ENCODE results near the gene PWWP2A. TPM values are rescaled to one million over a fixed set of nuclear protein-coding genes. Genes with fewer than 3 reads are reported as not detected.

The PWWP2A gene
- total and polyA plus RNA-seq, 2 experiments from 2014 or later: 51.5 to 81.6 TPM

DNA sequence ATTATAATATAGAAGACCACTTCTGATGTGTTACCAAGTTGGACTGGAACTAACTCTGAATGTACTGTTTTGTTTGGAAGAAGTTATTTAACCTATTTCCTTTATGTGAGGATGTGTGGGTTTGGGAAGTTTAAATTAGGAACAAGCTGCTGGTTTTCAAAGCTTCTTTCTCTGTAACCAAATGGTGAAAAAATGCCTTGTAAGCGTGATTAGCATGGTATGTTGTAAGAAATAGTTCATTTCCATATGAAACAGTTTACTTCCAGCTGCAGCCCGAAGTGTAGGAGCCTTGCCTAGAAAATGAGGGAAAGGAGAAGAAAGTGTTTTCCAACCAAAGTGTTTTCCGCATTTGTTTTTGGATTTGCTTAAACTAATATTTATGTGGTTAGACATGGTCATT is 74.3 kb downstream of the PWWP2A start:
- Histone ChIP-seq H3K79me2 (replicated peaks; ENCODE audit: insufficient read depth) (no peaks in the 10 kb centered on the region; the same call in none of the 2 replicates), H3K9me2 (ENCODE audit: insufficient read depth) (no peaks in the 10 kb centered on the region), H3F3A (replicated peaks; ENCODE audit: low read depth) (no peaks in the 10 kb centered on the region), H3K36me3 (ENCODE audit: insufficient read depth) (peaks cover 2% of the 10 kb centered on the region; the same call in 1 of the 2 replicates), H3K27me3 (ENCODE audit: insufficient read depth) (no peaks in the 10 kb centered on the region), H4K20me1 (replicated peaks; ENCODE audit: insufficient read depth) (no peaks in the 10 kb centered on the region), H3K4me1 (ENCODE audit: insufficient read depth) (peaks cover 36% of the 10 kb centered on the region), H3K4me2 (peak overlapping the region; percentile 50), H3K4me3 (peak overlapping the region; percentile 24), H3K27ac (ENCODE audit: low read depth) (peak overlapping the region; percentile 88), H2AFZ (no peak overlapping the region)
- Mint-ChIP-seq H3K4me3 (peak overlapping the region; percentile 58), H3K36me3 (ENCODE audit: low read depth) (peaks cover 36% of the 10 kb centered on the region), H3K27me3 (ENCODE audit: insufficient read depth, low read depth, poor library complexity) (peaks cover 11% of the 10 kb centered on the region), H3K4me1 (peaks cover 48% of the 10 kb centered on the region), H3K27ac (peak overlapping the region; percentile 94), H3K9me3 (no peaks in the 10 kb centered on the region)
- TF ChIP-seq CREB1 (CRISPR knock-in tag; IDR thresholded peaks at IDR 0.05; ENCODE audit: low read depth) (no peak), ZNF331 (CRISPR knock-in tag; IDR thresholded peaks at IDR 0.05; ENCODE audit: low read depth) (no peak), ZNF114 (CRISPR knock-in tag; IDR thresholded peaks at IDR 0.05) (no peak), EZH2phosphoT487 (IDR thresholded peaks at IDR 0.05; ENCODE audit: unreplicated experiment) (no peak), EZH2 (IDR thresholded peaks at IDR 0.05; ENCODE audit: low read depth, unreplicated experiment) (no peak), JUNB (IDR thresholded peaks at IDR 0.05; ENCODE audit: unreplicated experiment) (no peak), STAT1 (IDR thresholded peaks at IDR 0.05; ENCODE audit: unreplicated experiment) (no peak), POLR2AphosphoS5 (IDR thresholded peaks at IDR 0.05; ENCODE audit: low read depth) (no peak), NANOG (IDR thresholded peaks at IDR 0.05; ENCODE audit: borderline replicate concordance) (no peak)
- TF ChIP-seq, protein P1, sequence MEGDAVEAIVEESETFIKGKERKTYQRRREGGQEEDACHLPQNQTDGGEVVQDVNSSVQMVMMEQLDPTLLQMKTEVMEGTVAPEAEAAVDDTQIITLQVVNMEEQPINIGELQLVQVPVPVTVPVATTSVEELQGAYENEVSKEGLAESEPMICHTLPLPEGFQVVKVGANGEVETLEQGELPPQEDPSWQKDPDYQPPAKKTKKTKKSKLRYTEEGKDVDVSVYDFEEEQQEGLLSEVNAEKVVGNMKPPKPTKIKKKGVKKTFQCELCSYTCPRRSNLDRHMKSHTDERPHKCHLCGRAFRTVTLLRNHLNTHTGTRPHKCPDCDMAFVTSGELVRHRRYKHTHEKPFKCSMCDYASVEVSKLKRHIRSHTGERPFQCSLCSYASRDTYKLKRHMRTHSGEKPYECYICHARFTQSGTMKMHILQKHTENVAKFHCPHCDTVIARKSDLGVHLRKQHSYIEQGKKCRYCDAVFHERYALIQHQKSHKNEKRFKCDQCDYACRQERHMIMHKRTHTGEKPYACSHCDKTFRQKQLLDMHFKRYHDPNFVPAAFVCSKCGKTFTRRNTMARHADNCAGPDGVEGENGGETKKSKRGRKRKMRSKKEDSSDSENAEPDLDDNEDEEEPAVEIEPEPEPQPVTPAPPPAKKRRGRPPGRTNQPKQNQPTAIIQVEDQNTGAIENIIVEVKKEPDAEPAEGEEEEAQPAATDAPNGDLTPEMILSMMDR (conservative IDR thresholded peaks at IDR 0.05; ENCODE audit: low read depth in 2 of 2): no peak
- TF ChIP-seq, protein P2, sequence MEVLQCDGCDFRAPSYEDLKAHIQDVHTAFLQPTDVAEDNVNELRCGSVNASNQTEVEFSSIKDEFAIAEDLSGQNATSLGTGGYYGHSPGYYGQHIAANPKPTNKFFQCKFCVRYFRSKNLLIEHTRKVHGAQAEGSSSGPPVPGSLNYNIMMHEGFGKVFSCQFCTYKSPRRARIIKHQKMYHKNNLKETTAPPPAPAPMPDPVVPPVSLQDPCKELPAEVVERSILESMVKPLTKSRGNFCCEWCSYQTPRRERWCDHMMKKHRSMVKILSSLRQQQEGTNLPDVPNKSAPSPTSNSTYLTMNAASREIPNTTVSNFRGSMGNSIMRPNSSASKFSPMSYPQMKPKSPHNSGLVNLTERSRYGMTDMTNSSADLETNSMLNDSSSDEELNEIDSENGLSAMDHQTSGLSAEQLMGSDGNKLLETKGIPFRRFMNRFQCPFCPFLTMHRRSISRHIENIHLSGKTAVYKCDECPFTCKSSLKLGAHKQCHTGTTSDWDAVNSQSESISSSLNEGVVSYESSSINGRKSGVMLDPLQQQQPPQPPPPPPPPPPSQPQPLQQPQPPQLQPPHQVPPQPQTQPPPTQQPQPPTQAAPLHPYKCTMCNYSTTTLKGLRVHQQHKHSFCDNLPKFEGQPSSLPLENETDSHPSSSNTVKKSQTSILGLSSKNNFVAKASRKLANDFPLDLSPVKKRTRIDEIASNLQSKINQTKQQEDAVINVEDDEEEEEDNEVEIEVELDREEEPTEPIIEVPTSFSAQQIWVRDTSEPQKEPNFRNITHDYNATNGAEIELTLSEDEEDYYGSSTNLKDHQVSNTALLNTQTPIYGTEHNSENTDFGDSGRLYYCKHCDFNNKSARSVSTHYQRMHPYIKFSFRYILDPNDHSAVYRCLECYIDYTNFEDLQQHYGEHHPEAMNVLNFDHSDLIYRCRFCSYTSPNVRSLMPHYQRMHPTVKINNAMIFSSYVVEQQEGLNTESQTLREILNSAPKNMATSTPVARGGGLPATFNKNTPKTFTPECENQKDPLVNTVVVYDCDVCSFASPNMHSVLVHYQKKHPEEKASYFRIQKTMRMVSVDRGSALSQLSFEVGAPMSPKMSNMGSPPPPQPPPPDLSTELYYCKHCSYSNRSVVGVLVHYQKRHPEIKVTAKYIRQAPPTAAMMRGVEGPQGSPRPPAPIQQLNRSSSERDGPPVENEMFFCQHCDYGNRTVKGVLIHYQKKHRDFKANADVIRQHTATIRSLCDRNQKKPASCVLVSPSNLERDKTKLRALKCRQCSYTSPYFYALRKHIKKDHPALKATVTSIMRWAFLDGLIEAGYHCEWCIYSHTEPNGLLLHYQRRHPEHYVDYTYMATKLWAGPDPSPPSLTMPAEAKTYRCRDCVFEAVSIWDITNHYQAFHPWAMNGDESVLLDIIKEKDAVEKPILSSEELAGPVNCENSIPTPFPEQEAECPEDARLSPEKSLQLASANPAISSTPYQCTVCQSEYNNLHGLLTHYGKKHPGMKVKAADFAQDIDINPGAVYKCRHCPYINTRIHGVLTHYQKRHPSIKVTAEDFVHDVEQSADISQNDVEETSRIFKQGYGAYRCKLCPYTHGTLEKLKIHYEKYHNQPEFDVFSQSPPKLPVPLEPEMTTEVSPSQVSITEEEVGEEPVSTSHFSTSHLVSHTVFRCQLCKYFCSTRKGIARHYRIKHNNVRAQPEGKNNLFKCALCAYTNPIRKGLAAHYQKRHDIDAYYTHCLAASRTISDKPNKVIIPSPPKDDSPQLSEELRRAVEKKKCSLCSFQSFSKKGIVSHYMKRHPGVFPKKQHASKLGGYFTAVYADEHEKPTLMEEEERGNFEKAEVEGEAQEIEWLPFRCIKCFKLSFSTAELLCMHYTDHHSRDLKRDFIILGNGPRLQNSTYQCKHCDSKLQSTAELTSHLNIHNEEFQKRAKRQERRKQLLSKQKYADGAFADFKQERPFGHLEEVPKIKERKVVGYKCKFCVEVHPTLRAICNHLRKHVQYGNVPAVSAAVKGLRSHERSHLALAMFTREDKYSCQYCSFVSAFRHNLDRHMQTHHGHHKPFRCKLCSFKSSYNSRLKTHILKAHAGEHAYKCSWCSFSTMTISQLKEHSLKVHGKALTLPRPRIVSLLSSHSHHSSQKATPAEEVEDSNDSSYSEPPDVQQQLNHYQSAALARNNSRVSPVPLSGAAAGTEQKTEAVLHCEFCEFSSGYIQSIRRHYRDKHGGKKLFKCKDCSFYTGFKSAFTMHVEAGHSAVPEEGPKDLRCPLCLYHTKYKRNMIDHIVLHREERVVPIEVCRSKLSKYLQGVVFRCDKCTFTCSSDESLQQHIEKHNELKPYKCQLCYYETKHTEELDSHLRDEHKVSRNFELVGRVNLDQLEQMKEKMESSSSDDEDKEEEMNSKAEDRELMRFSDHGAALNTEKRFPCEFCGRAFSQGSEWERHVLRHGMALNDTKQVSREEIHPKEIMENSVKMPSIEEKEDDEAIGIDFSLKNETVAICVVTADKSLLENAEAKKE (CRISPR knock-in tag; IDR thresholded peaks at IDR 0.05): no peak
- TF ChIP-seq, protein P3, sequence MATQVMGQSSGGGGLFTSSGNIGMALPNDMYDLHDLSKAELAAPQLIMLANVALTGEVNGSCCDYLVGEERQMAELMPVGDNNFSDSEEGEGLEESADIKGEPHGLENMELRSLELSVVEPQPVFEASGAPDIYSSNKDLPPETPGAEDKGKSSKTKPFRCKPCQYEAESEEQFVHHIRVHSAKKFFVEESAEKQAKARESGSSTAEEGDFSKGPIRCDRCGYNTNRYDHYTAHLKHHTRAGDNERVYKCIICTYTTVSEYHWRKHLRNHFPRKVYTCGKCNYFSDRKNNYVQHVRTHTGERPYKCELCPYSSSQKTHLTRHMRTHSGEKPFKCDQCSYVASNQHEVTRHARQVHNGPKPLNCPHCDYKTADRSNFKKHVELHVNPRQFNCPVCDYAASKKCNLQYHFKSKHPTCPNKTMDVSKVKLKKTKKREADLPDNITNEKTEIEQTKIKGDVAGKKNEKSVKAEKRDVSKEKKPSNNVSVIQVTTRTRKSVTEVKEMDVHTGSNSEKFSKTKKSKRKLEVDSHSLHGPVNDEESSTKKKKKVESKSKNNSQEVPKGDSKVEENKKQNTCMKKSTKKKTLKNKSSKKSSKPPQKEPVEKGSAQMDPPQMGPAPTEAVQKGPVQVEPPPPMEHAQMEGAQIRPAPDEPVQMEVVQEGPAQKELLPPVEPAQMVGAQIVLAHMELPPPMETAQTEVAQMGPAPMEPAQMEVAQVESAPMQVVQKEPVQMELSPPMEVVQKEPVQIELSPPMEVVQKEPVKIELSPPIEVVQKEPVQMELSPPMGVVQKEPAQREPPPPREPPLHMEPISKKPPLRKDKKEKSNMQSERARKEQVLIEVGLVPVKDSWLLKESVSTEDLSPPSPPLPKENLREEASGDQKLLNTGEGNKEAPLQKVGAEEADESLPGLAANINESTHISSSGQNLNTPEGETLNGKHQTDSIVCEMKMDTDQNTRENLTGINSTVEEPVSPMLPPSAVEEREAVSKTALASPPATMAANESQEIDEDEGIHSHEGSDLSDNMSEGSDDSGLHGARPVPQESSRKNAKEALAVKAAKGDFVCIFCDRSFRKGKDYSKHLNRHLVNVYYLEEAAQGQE (IDR thresholded peaks at IDR 0.05; ENCODE audit: unreplicated experiment): no peak
- TF ChIP-seq, protein P4, sequence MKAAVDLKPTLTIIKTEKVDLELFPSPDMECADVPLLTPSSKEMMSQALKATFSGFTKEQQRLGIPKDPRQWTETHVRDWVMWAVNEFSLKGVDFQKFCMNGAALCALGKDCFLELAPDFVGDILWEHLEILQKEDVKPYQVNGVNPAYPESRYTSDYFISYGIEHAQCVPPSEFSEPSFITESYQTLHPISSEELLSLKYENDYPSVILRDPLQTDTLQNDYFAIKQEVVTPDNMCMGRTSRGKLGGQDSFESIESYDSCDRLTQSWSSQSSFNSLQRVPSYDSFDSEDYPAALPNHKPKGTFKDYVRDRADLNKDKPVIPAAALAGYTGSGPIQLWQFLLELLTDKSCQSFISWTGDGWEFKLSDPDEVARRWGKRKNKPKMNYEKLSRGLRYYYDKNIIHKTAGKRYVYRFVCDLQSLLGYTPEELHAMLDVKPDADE (IDR thresholded peaks at IDR 0.05): no peak
- DNase-seq (ENCODE audit: low spot score) (peak; percentile 72), ATAC-seq (peak; percentile 57)
